ENCODE data around the gene BRWD1. TPM values are rescaled to one million over a fixed set of nuclear protein-coding genes. Genes with fewer than 3 reads are reported as not detected.

Gene BRWD1
- total RNA-seq, 2 experiments from 2014 or later = 28.7 to 29.4 TPM

GRCh38 chr21:39189857-39190604, 123.4 kb downstream of the BRWD1 start:
- no peak overlapping the region for H3K27ac Mint-ChIP-seq
- peaks cover 6% of the 10 kb centered on the region for H3K36me3 Mint-ChIP-seq
- no peaks in the 10 kb centered on the region for H3K9me3 Mint-ChIP-seq
- peaks cover 51% of the 10 kb centered on the region for H3K4me1 Mint-ChIP-seq (ENCODE audit: low read depth)
- intact Hi-C loops (cut with micrococcal nuclease) = loop anchor here (2.0 kb wide), 1 partner anchor 423 kb away; no protein-coding TSS in a partner anchor
- POLR2A ChIA-PET = interaction anchor here (0.6 to 1.2 kb wide), 3 partner anchors 9 to 204 kb away, joined by 3 to 5 read pairs (median 4); no protein-coding TSS in a partner anchor
- H3K4me3 Mint-ChIP-seq = no peak overlapping the region
- DNase-seq = no peak
- no peaks in the 10 kb centered on the region for H3K27me3 Mint-ChIP-seq
- CTCF ChIA-PET = interaction anchor here (0.9 kb wide), 1 partner anchor 9 kb away, joined by 3 read pairs; no protein-coding TSS in a partner anchor

GRCh38 chr21:39188521-39189139, 124.8 kb downstream of the BRWD1 start:
- CTCF ChIA-PET = no interaction called here
- Mint-ChIP-seq H3K27me3 (no peaks in the 10 kb centered on the region), H3K27ac (no peak overlapping the region), H3K4me1 (ENCODE audit: low read depth) (peaks cover 56% of the 10 kb centered on the region), H3K4me3 (no peak overlapping the region), H3K36me3 (no peaks in the 10 kb centered on the region), H3K9me3 (no peaks in the 10 kb centered on the region)
- POLR2A ChIA-PET = no interaction called here
- intact Hi-C loops (cut with micrococcal nuclease) = loop anchor here (2.0 kb wide), 1 partner anchor 422 kb away; no protein-coding TSS in a partner anchor
- no peak for DNase-seq

GRCh38 chr21:39187141-39187540, 126.3 kb downstream of the BRWD1 start:
- Mint-ChIP-seq H3K4me1 (ENCODE audit: low read depth) (peaks cover 59% of the 10 kb centered on the region), H3K9me3 (no peaks in the 10 kb centered on the region), H3K36me3 (peaks cover 9% of the 10 kb centered on the region), H3K27me3 (no peaks in the 10 kb centered on the region), H3K4me3 (no peak overlapping the region), H3K27ac (no peak overlapping the region)
- CTCF ChIA-PET = no interaction called here
- POLR2A ChIA-PET = no interaction called here
- DNase-seq = no peak
- intact Hi-C loops (cut with micrococcal nuclease) = no loop called here

DNA sequence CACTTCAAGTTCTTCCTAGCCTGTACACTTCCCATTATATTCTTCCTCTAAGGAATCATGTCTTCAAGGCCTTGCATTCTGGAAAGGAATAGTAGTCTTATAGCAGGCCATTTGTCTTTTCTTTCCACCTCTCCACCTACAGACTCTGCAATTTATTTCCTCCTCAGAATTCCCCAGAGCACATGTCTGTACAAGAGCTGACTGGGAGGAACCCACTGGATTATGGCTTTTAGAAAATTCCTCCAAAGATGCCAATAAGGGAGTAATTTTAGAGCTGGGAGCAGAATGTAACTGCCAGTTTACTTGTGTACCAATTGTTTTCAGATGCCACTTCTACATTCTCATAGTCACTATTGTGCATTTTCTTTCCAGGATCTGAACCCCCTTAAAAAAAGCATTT, 126.8 kb downstream of the BRWD1 start:
- ChIA-PET CTCF (no interaction called here), POLR2A (no interaction called here)
- Mint-ChIP-seq H3K36me3 (peaks cover 10% of the 10 kb centered on the region), H3K27me3 (no peaks in the 10 kb centered on the region), H3K27ac (peak overlapping the region; percentile 4), H3K4me3 (no peak overlapping the region), H3K9me3 (no peaks in the 10 kb centered on the region), H3K4me1 (ENCODE audit: low read depth) (peaks cover 63% of the 10 kb centered on the region)
- intact Hi-C loops (cut with micrococcal nuclease) = no loop called here
- DNase-seq = no peak

GRCh38 chr21:39185157-39185556, 128.3 kb downstream of the BRWD1 start:
- peaks cover 16% of the 10 kb centered on the region for H3K36me3 Mint-ChIP-seq
- no peaks in the 10 kb centered on the region for H3K9me3 Mint-ChIP-seq
- H3K27ac Mint-ChIP-seq = no peak overlapping the region
- ChIA-PET CTCF (interaction anchor here (1.1 kb wide), 1 partner anchor 10 kb away, joined by 3 read pairs; no protein-coding TSS in a partner anchor), POLR2A (interaction anchor here (2.2 kb wide), 1 partner anchor 12 kb away, joined by 6 read pairs; no protein-coding TSS in a partner anchor)
- no peaks in the 10 kb centered on the region for H3K27me3 Mint-ChIP-seq
- peaks cover 65% of the 10 kb centered on the region for H3K4me1 Mint-ChIP-seq (ENCODE audit: low read depth)
- H3K4me3 Mint-ChIP-seq = peak overlapping the region; percentile 31
- DNase-seq = no peak
- intact Hi-C loops (cut with micrococcal nuclease) = no loop called here

GRCh38 chr21:39184050-39184980, 129.1 kb downstream of the BRWD1 start:
- peak overlapping the region; percentile 98 for H3K4me3 Mint-ChIP-seq
- intact Hi-C loops (cut with micrococcal nuclease) = no loop called here
- H3K27me3 Mint-ChIP-seq = no peaks in the 10 kb centered on the region
- no peak for DNase-seq
- no peaks in the 10 kb centered on the region for H3K9me3 Mint-ChIP-seq
- peaks cover 64% of the 10 kb centered on the region for H3K4me1 Mint-ChIP-seq (ENCODE audit: low read depth)
- peak overlapping the region; percentile 94 for H3K27ac Mint-ChIP-seq
- ChIA-PET CTCF (interaction anchor here (0.6 to 1.7 kb wide), 4 partner anchors 10 to 1558 kb away, joined by 3 to 10 read pairs (median 3); no protein-coding TSS in a partner anchor), POLR2A (interaction anchor here (0.7 to 2.2 kb wide), 9 partner anchors 13 to 416 kb away, joined by 3 to 22 read pairs (median 5); partner anchors contain the start of genes BRWD1 and HMGN1)
- H3K36me3 Mint-ChIP-seq = peaks cover 23% of the 10 kb centered on the region

- ChIA-PET CTCF (interaction anchor here (0.6 to 1.7 kb wide), 5 partner anchors 163 to 1557 kb away, joined by 3 to 10 read pairs (median 3); no protein-coding TSS in a partner anchor), POLR2A (interaction anchor here (0.5 to 2.2 kb wide), 12 partner anchors 14 to 415 kb away, joined by 3 to 22 read pairs (median 6); partner anchors contain the start of genes BRWD1 and HMGN1)
- peaks cover 64% of the 10 kb centered on the region for H3K4me1 Mint-ChIP-seq (ENCODE audit: low read depth)
- H3K9me3 Mint-ChIP-seq = no peaks in the 10 kb centered on the region
- intact Hi-C loops (cut with micrococcal nuclease) = loop anchor here (1.0 to 2.0 kb wide), 5 partner anchors 129 to 415 kb away; partner anchors contain the start of gene HMGN1
- peaks cover 28% of the 10 kb centered on the region for H3K36me3 Mint-ChIP-seq
- H3K4me3 Mint-ChIP-seq = peak within 1 kb of the TSS; percentile 98
- H3K27ac Mint-ChIP-seq = peak within 1 kb of the TSS; percentile 94
- DNase-seq = peak; percentile 95
- no peaks in the 10 kb centered on the region for H3K27me3 Mint-ChIP-seq
Observed at GRCh38 chr21:39183272-39184049, 130.0 kb downstream of the BRWD1 start, which contains the start of gene PSMG1. PSMG1 (minus strand) TSS chr21:39183451; CDS start chr21:39183385, 66 bp downstream.

GRCh38 chr21:39182484-39183271, 130.8 kb downstream of the BRWD1 start:
- ChIA-PET POLR2A (interaction anchor here (0.5 to 2.2 kb wide), 9 partner anchors 14 to 414 kb away, joined by 4 to 22 read pairs (median 6); partner anchors contain the start of genes BRWD1 and HMGN1), CTCF (interaction anchor here (0.8 to 1.7 kb wide), 4 partner anchors 164 to 257 kb away, joined by 3 to 10 read pairs (median 3); no protein-coding TSS in a partner anchor)
- Mint-ChIP-seq H3K9me3 (no peaks in the 10 kb centered on the region), H3K36me3 (peaks cover 28% of the 10 kb centered on the region), H3K4me1 (ENCODE audit: low read depth) (peaks cover 56% of the 10 kb centered on the region), H3K4me3 (peak overlapping the region; percentile 98), H3K27me3 (no peaks in the 10 kb centered on the region), H3K27ac (peak overlapping the region; percentile 94)
- intact Hi-C loops (cut with micrococcal nuclease) = loop anchor here (1.0 to 2.0 kb wide), 6 partner anchors 130 to 414 kb away; partner anchors contain the start of gene HMGN1
- peak; percentile 20 for DNase-seq

- H3K4me1 Mint-ChIP-seq (ENCODE audit: low read depth) = peaks cover 49% of the 10 kb centered on the region
- ChIA-PET CTCF (interaction anchor here (1.6 kb wide), 1 partner anchor 267 kb away, joined by 3 read pairs; no protein-coding TSS in a partner anchor), POLR2A (interaction anchor here (1.8 kb wide), 1 partner anchor 134 kb away, joined by 8 read pairs; no protein-coding TSS in a partner anchor)
- peak overlapping the region; percentile 98 for H3K4me3 Mint-ChIP-seq
- peaks cover 28% of the 10 kb centered on the region for H3K36me3 Mint-ChIP-seq
- intact Hi-C loops (cut with micrococcal nuclease) = loop anchor here (1.0 to 2.0 kb wide), 2 partner anchors 259 to 375 kb away; no protein-coding TSS in a partner anchor
- H3K9me3 Mint-ChIP-seq = no peaks in the 10 kb centered on the region
- no peak for DNase-seq
- H3K27me3 Mint-ChIP-seq = no peaks in the 10 kb centered on the region
- H3K27ac Mint-ChIP-seq = peak overlapping the region; percentile 94
Observed at GRCh38 chr21:39182016-39182415, 131.4 kb downstream of the BRWD1 start.

Measured in activated CD4-positive, alpha-beta memory T cell treated with anti-CD3 and anti-CD28 coated beads for 36 hours (primary cell).